Testis (tissue), 3 donors: ENCODE measurements around the gene DZIP1L. TPM values are rescaled to one million over a fixed set of nuclear protein-coding genes. Genes with fewer than 3 reads are reported as not detected.
"Not testable (repeated sequence)": the region's sequence is repeated elsewhere in the genome, so short reads cannot be mapped to it uniquely, and the experiment has no call there.

Source experiments
- DNase-seq: peaks from one replicate; pipeline ENCODE4 v3.0.0-alpha.2; 2019
- H3K27ac ChIP-seq, 2 donors: fragments of 200-600 bp; sonication (generic); one replicate each; pipeline ENCODE4 v1.5.1; 2019
- H3K27me3 ChIP-seq: fragments of 200-600 bp; sonication (generic); one replicate; pipeline ENCODE4 v1.5.1; 2019
- H3K36me3 ChIP-seq: fragments of 200-600 bp; sonication (generic); one replicate; pipeline ENCODE4 v1.5.1; 2017; ENCODE audit warnings: low read depth; ENCODE audit errors: missing control alignments
- H3K4me1 ChIP-seq: fragments of 200-600 bp; sonication (generic); one replicate; pipeline ENCODE4 v1.5.1; 2019
- H3K4me3 ChIP-seq, 2 donors: fragments of 200-600 bp; sonication (generic); one replicate each; pipeline ENCODE4 v1.5.1; 2017 to 2019
- H3K9me3 ChIP-seq: fragments of 200-600 bp; sonication (generic); one replicate; pipeline ENCODE4 v1.5.1; 2017
- CTCF ChIP-seq, 3 experiments: fragments of 450-650 bp in 2 of 3; fragments of 200-600 bp in 1 of 3; sonication (generic) in 1 of 3; IDR thresholded peaks; one replicate each; pipeline ENCODE4 v1.5.1; 2016 to 2019; ENCODE audit warnings: antibody characterized with exemption in 3 of 3, mild to moderate bottlenecking in 2 of 3, moderate library complexity in 1 of 3
- POLR2A ChIP-seq: fragments of 450-650 bp; IDR thresholded peaks from one replicate; pipeline ENCODE4 v1.6.1; 2017; ENCODE audit warnings: antibody characterized with exemption, mild to moderate bottlenecking, moderate library complexity
- WGBS, 2 donors: methylation state at CpG; one replicate each; pipeline ENCODE4 v1.1.5; 2018; 5-methylcytosine and 5-hydroxymethylcytosine counted together
- intact Hi-C: fragments of 100-400 bp; cut with DNase I; formaldehyde crosslinking; loops from one replicate; pipeline ENCODE4 v1.15.1; 2023; ENCODE audit warnings: low total_unique reads
- polyA plus RNA-seq: library from polyadenylated mRNA; stranded (reverse); fragments of 350-450 nt; fragmentation: Illumina TruSeq; extraction: RNeasy Lipid Tissue Mini Kit (QIAGEN cat#74804); gene quantifications from one replicate; pipeline ENCODE4 v1.2.3, GENCODE V29; 2014; ENCODE audit warnings: low read depth, low replicate concordance; ENCODE audit not compliant: insufficient read depth
- total RNA-seq, 2 donors: library from RNA; depleted of rRNA; stranded (reverse); fragments of >200 nt; gene quantifications; one replicate each; pipeline ENCODE4 v1.2.3, GENCODE V29; 2016

Gene DZIP1L
- total and polyA plus RNA-seq, 3 donors from 2014 or later: 6.6 to 24.6 (median 22.1) TPM

GRCh38 chr3:138148503-138148902 is 33.1 kb upstream of the DZIP1L start:
- TF ChIP-seq CTCF (IDR thresholded peaks at IDR 0.05): no peak
- TF ChIP-seq POLR2A: no peak
- Histone ChIP-seq H3K27me3 (no peaks in the 10 kb centered on the region), H3K27ac (no peak overlapping the region), H3K9me3 (no peaks in the 10 kb centered on the region), H3K36me3 (no peaks in the 10 kb centered on the region), H3K4me1 (no peaks in the 10 kb centered on the region), H3K4me3 (no peak overlapping the region)
- no peak for DNase-seq
- WGBS, 2 donors: 75 to 78% methylated on average over 4 of the region's 4 CpGs
- intact Hi-C loops: no loop called here

- H3K36me3 ChIP-seq, H3K9me3 ChIP-seq, H3K27ac ChIP-seq, DNase-seq, H3K4me3 ChIP-seq, H3K4me1 ChIP-seq, intact Hi-C loops, H3K27me3 ChIP-seq: not testable (repeated sequence)
- 92 to 99% methylated on average over 3 of the region's 3 CpGs for WGBS, 2 donors
These were observed 26.8 kb upstream of the DZIP1L start for GRCh38 chr3:138142181-138142580.

GRCh38 chr3:138140940-138141339 is 25.5 kb upstream of the DZIP1L start:
- intact Hi-C loops: no loop called here
- H3K9me3 ChIP-seq: no peaks in the 10 kb centered on the region
- H3K27me3 ChIP-seq: no peaks in the 10 kb centered on the region
- H3K36me3 ChIP-seq: no peaks in the 10 kb centered on the region
- no peaks in the 10 kb centered on the region for H3K4me1 ChIP-seq
- TF ChIP-seq POLR2A (no peak), CTCF (IDR thresholded peaks at IDR 0.05) (no peak)
- no peak for DNase-seq
- H3K4me3 ChIP-seq: no peak overlapping the region
- no peak overlapping the region for H3K27ac ChIP-seq

GRCh38 chr3:138139691-138140090 is 24.3 kb upstream of the DZIP1L start:
- DNase-seq: no peak
- Histone ChIP-seq H3K27me3 (no peaks in the 10 kb centered on the region), H3K36me3 (no peaks in the 10 kb centered on the region), H3K27ac (no peak overlapping the region), H3K4me3 (no peak overlapping the region), H3K9me3 (no peaks in the 10 kb centered on the region), H3K4me1 (no peaks in the 10 kb centered on the region)
- intact Hi-C loops: no loop called here
- WGBS, 2 donors: 42 to 89% methylated on average over 2 of the region's 2 CpGs
- TF ChIP-seq CTCF (IDR thresholded peaks at IDR 0.05) (no peak), POLR2A (no peak)

GRCh38 chr3:138137861-138138260 is 22.5 kb upstream of the DZIP1L start:
- H3K27ac ChIP-seq: no peak overlapping the region
- no peaks in the 10 kb centered on the region for H3K27me3 ChIP-seq
- WGBS, 2 donors: 79 to 82% methylated on average over 2 of the region's 2 CpGs

More at GRCh38 chr3:138137861-138138260, 22.5 kb upstream of the DZIP1L start:
- TF ChIP-seq CTCF (IDR thresholded peaks at IDR 0.05): no peak
- Histone ChIP-seq H3K4me3 (no peak overlapping the region), H3K9me3 (no peaks in the 10 kb centered on the region), H3K36me3 (no peaks in the 10 kb centered on the region), H3K4me1 (no peaks in the 10 kb centered on the region)
- intact Hi-C loops: no loop called here
- no peak for DNase-seq
